K562 (cell line): Measurements from ENCODE around the gene EEF1AKMT1. TPM values are rescaled to one million over a fixed set of nuclear protein-coding genes. Genes with fewer than 3 reads are reported as not detected.
A peak's percentile ranks its signal among the peaks of the same experiment; 100 is the strongest.

Experiments
- ATAC-seq: fragments of 200-7000 bp; cut with Tn5 transposase; 3 replicates; pipeline ENCODE4 v1.9.1; 2020; ENCODE audit warnings: moderate library complexity
- BruUV-seq: library from RNA; stranded (reverse); fragments of 400-500 nt; replicated peaks from 2 replicates; lab custom pipeline; 2021; lab: Mats Ljungman, UMichigan
- CTCF ChIA-PET: fragments of 300-600 bp; formaldehyde crosslinking; extraction: SDS; loops from one replicate; lab custom pipeline; 2021; ENCODE audit warnings: low intra/inter-chr PET ratio; lab: Yijun Ruan, JAX
- POLR2A ChIA-PET: fragments of 300-600, 350-650 bp; sonication (Branson Sonifier 250); formaldehyde crosslinking; extraction: SDS; loops from one replicate; lab custom pipeline; 2021; ENCODE audit warnings: antibody characterized with exemption, inconsistent platforms; lab: Yijun Ruan, JAX
- DNase-seq, 4 experiments: peaks; one replicate each; pipeline versions ENCODE4 v3.0.0 to v3.0.0-alpha.2; 2011 to 2018; ENCODE audit warnings: low spot score in 3 of 4, mixed read lengths in 3 of 4; ENCODE audit errors: extremely low read depth in 1 of 4
- FAIRE-seq: peaks from 2 replicates; lab custom pipeline; 2011; peaks lifted over from hg19 to GRCh38; lab: Jason Lieb, UNC
- H2AFZ ChIP-seq: 2 replicates; pipeline ENCODE4 v1.6.0; 2011; ENCODE audit warnings: low read depth, low read length, control low read depth, inconsistent platforms
- H3K27ac ChIP-seq: fragments of 200-600 bp; 3 replicates; pipeline ENCODE4 v1.8.0; 2011; ENCODE audit warnings: low read depth, mild to moderate bottlenecking, control low read depth, inconsistent platforms, low read length, moderate library complexity, mixed read lengths; ENCODE audit errors: extremely low read depth
- H3K27me3 ChIP-seq, 2 experiments: fragments of 300-600 bp in 1 of 2; 2 replicates in 1 of 2; 3 replicates in 1 of 2; pipeline versions ENCODE4 v1.6.0 to v1.8.0; 2011; ENCODE audit warnings: inconsistent platforms in 2 of 2, low read length in 2 of 2, mild to moderate bottlenecking in 1 of 2, mixed read lengths in 1 of 2, moderate library complexity in 1 of 2; ENCODE audit not compliant: control insufficient read depth in 2 of 2, insufficient read depth in 2 of 2
- H3K36me3 ChIP-seq: fragments of 300-600 bp; 3 replicates; pipeline ENCODE4 v1.8.0; 2011; ENCODE audit warnings: mild to moderate bottlenecking, low read length, inconsistent platforms; ENCODE audit not compliant: control insufficient read depth, insufficient read depth
- H3K4me1 ChIP-seq, 2 experiments: fragments of 200-600 bp in 1 of 2; replicated peaks in 1 of 2; 2 replicates in 1 of 2; 3 replicates in 1 of 2; pipeline versions ENCODE4 v1.5.1 to v1.8.0; 2011; ENCODE audit warnings: inconsistent platforms in 2 of 2, low read length in 2 of 2, mild to moderate bottlenecking in 1 of 2, mixed read lengths in 1 of 2, moderate library complexity in 1 of 2; ENCODE audit not compliant: control insufficient read depth in 2 of 2, insufficient read depth in 2 of 2
- H3K4me2 ChIP-seq: 2 replicates; pipeline ENCODE4 v1.6.1; 2011; ENCODE audit warnings: low read length, control low read depth, inconsistent platforms, mixed read lengths; ENCODE audit not compliant: insufficient read depth
- H3K4me3 ChIP-seq: fragments of 200-600 bp; sonication (generic), shearing (Covaris generic); 2 replicates; pipeline ENCODE4 v1.5.1; 2016; ENCODE audit warnings: control low read depth, inconsistent platforms
- H3K79me2 ChIP-seq: fragments of 200-600 bp; 3 replicates; pipeline ENCODE4 v1.8.0; 2011; ENCODE audit warnings: low read length, inconsistent platforms; ENCODE audit not compliant: control insufficient read depth, insufficient read depth
- H3K9ac ChIP-seq, 2 experiments: 2 replicates each; pipeline versions ENCODE4 v1.6.0 to v1.6.1; 2011; ENCODE audit warnings: low read depth in 2 of 2, low read length in 2 of 2, control low read depth in 1 of 2, inconsistent platforms in 1 of 2, mild to moderate bottlenecking in 1 of 2, mixed read lengths in 1 of 2; ENCODE audit not compliant: insufficient read depth in 1 of 2
- H3K9me1 ChIP-seq: one replicate; pipeline ENCODE4 v1.6.0; 2011; ENCODE audit warnings: inconsistent platforms, mild to moderate bottlenecking, low read length, moderate library complexity; ENCODE audit not compliant: control insufficient read depth, insufficient read depth
- H3K9me3 ChIP-seq: replicated peaks from 2 replicates; pipeline ENCODE4 v1.5.1; 2011; ENCODE audit warnings: low read depth, low read length, inconsistent platforms; ENCODE audit not compliant: control insufficient read depth, insufficient read depth
- H4K20me1 ChIP-seq: replicated peaks from 2 replicates; pipeline ENCODE4 v1.6.1; 2011; ENCODE audit warnings: low read length, inconsistent platforms, mixed read lengths; ENCODE audit not compliant: control insufficient read depth, insufficient read depth
- FOXK1 ChIP-seq: sonication (generic); formaldehyde crosslinking; IDR thresholded peaks from 2 replicates; pipeline ENCODE4 v1.8.0; 2022; ENCODE audit warnings: missing genetic modification reagents, mild to moderate bottlenecking, borderline replicate concordance
- HNRNPK ChIP-seq: fragments of 200-400 bp; formaldehyde crosslinking; IDR thresholded peaks from one replicate; pipeline ENCODE4 v1.6.1; 2018; ENCODE audit warnings: mild to moderate bottlenecking, low read depth, low read length; ENCODE audit not compliant: poor library complexity, severe bottlenecking
- KDM1A ChIP-seq, 2 experiments: fragments of 450-650 bp; IDR thresholded peaks; 2 replicates each; pipeline ENCODE4 v1.6.1; 2016; ENCODE audit warnings: mild to moderate bottlenecking in 2 of 2
- KLF6 ChIP-seq: fragments of 250-450 bp; sonication (Bioruptor Pico); IDR thresholded peaks from 2 replicates; pipeline ENCODE4 v1.4.0; 2020; ENCODE audit warnings: mild to moderate bottlenecking, moderate library complexity, borderline replicate concordance
- MLX ChIP-seq, 2 experiments: fragments of 450-650 bp in 1 of 2; sonication (generic) in 1 of 2; formaldehyde crosslinking; conservative IDR thresholded peaks; 2 replicates each; pipeline versions ENCODE4 v1.4.0 to v1.8.1; 2020 to 2022; ENCODE audit warnings: mild to moderate bottlenecking in 1 of 2, missing genetic modification reagents in 1 of 2
- RBM15 ChIP-seq: fragments of 200-400 bp; formaldehyde crosslinking; IDR thresholded peaks from 2 replicates; pipeline ENCODE4 v1.6.1; 2018; ENCODE audit warnings: mild to moderate bottlenecking, low read length, moderate library complexity; ENCODE audit not compliant: insufficient read depth
- SMAD2 ChIP-seq: fragments of 150-350 bp; IDR thresholded peaks from 2 replicates; pipeline ENCODE4 v1.6.1; 2014; ENCODE audit warnings: low read depth, mild to moderate bottlenecking, low read length
- TAF1 ChIP-seq: IDR thresholded peaks from 2 replicates; pipeline ENCODE4 v1.6.1; 2011; ENCODE audit warnings: mild to moderate bottlenecking, low read length, moderate library complexity; ENCODE audit not compliant: insufficient read depth, control insufficient read depth, severe bottlenecking; ENCODE audit errors: extremely low read depth
- ZBED1 ChIP-seq: IDR thresholded peaks from 2 replicates; pipeline ENCODE4 v1.6.1; 2014
- ZNF23 ChIP-seq: fragments of 250-450 bp; sonication (Bioruptor Pico); IDR thresholded peaks from 2 replicates; pipeline ENCODE4 v1.4.0; 2020; ENCODE audit warnings: mild to moderate bottlenecking
- ZNF316 ChIP-seq: fragments of 450-650 bp; IDR thresholded peaks from 2 replicates; pipeline ENCODE4 v1.6.1; 2016
- WGBS: fragments of 100-300 bp; shearing (Covaris generic); methylation state at CpG from one replicate; pipeline ENCODE4 v1.1.6; 2016; ENCODE audit warnings: low coverage, mixed read lengths; ENCODE audit not compliant: insufficient coverage; ENCODE audit errors: missing lambda C conversion rate; 5-methylcytosine and 5-hydroxymethylcytosine counted together
- in situ Hi-C: fragments of 300-500 bp; cut with MboI; formaldehyde crosslinking; loops from 4 replicates; pipeline ENCODE4 v1.15.0; 2018; ENCODE audit warnings: inconsistent platforms, mixed read lengths
- intact Hi-C: fragments of 100-400 bp; cut with micrococcal nuclease; formaldehyde crosslinking; loops from 2 replicates; pipeline ENCODE4 v1.14.2; 2022
- polyA plus RNA-seq, 8 experiments: library from polyadenylated mRNA; depleted of rRNA in 4 of 8; stranded (reverse) in 5 of 8; unstranded in 3 of 8; fragments of >200 nt; fragmentation: Nextera tagmentation in 2 of 8; fragmentation: Illumina TruSeq in 1 of 8; extraction: Ambion mirVana in 2 of 8; extraction: Trizol in 1 of 8; gene quantifications; 2 replicates each; pipeline versions ENCODE4 v1.2.1 to v1.2.3, GENCODE V29; 2011 to 2014; ENCODE audit warnings: inconsistent platforms in 1 of 8, missing spikeins in 1 of 8
- total RNA-seq, 7 experiments: library from RNA; depleted of rRNA in 6 of 7; stranded (reverse); fragments of >200 nt in 6 of 7; fragmentation: Illumina TruSeq in 2 of 7; extraction: Trizol in 2 of 7; gene quantifications; 2 replicates each; pipeline versions ENCODE4 v1.2.1 to v1.2.3, GENCODE V29; 2011 to 2021; ENCODE audit warnings: low replicate concordance in 1 of 7
- TF ChIP-seq, protein P1 (sequence below): IDR thresholded peaks from 3 replicates; pipeline ENCODE4 v1.6.1; 2011; ENCODE audit warnings: borderline replicate concordance, mild to moderate bottlenecking, moderate library complexity; ENCODE audit not compliant: insufficient read length; ENCODE audit errors: extremely low read depth

The EEF1AKMT1 gene
- total and polyA plus RNA-seq, 9 of the 15 experiments (the other 6 are each of a cell fraction or from before 2014, with no cell fraction given): 5.3 to 36.3 (median 7.9) TPM

DNA sequence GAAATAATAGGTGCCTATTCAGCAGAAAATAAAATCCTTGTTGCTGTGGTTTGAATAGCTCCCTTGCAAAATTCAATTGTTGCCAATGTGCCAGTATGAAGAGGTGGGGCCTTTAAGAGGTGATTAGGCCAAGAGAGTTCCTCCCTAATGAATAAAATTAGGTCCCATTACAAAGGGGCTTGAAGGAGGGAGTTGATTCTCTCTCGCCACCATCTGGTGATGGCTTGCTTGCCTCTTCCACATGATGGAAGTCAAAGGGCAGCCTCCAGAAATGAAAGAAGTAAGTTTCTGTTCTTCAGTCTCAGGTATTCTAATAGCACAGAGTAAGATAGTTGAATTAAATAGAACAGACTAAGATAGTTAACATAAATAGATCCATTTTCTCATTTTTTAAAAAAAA is 3.0 kb upstream of the EEF1AKMT1 start:
- Histone ChIP-seq H3K9ac (no peak overlapping the region), H2AFZ (no peak overlapping the region), H4K20me1 (no peaks in the 10 kb centered on the region), H3K36me3 (peaks cover 16% of the 10 kb centered on the region; the same call in 1 of the 3 replicates), H3K4me3 (no peak overlapping the region), H3K4me1 (peaks cover 5 to 13% of the 10 kb centered on the region in 2 experiments; a peak in 3 of 5 replicates), H3K27me3 (no peaks in the 10 kb centered on the region), H3K27ac (no peak overlapping the region), H3K79me2 (peaks cover 17% of the 10 kb centered on the region), H3K9me1 (no peaks in the 10 kb centered on the region), H3K9me3 (no peaks in the 10 kb centered on the region), H3K4me2 (no peak overlapping the region)
- DNase-seq: no peak
- no peak for FAIRE-seq
- ChIA-PET POLR2A (no interaction called here), CTCF (no interaction called here)
- 89% methylated on average over 1 of the region's 1 CpG for WGBS
- intact Hi-C loops (no loop called here), in situ Hi-C loops (no loop called here)
- no TSS peak for BruUV-seq
- TF ChIP-seq ZNF316 (0 out of 2 replicates have a peak, but pooled peaks have one; percentile 9), ZBED1 (no peak)
- ATAC-seq: no peak

DNA sequence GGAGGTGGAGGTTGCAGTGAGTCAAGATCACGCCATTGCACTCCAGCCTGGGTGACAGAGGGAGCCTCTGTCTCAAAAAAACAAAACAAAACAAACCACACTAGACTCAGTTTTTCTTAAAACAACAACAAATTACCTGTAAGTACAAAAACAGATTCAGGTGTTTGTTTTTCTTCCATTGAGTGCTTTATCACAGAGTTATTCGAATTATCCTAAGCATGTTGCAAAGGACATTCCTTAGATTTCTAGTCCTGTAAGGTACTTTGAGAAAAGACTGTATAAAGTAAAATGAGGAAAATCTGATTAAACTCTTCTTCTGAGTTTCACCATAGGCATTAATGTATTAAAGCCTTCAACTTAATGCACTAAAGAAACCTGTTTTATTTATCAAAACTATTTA is 2.2 kb upstream of the EEF1AKMT1 start:
- no peak for TF ChIP-seq TAF1
- TF ChIP-seq, protein P1, sequence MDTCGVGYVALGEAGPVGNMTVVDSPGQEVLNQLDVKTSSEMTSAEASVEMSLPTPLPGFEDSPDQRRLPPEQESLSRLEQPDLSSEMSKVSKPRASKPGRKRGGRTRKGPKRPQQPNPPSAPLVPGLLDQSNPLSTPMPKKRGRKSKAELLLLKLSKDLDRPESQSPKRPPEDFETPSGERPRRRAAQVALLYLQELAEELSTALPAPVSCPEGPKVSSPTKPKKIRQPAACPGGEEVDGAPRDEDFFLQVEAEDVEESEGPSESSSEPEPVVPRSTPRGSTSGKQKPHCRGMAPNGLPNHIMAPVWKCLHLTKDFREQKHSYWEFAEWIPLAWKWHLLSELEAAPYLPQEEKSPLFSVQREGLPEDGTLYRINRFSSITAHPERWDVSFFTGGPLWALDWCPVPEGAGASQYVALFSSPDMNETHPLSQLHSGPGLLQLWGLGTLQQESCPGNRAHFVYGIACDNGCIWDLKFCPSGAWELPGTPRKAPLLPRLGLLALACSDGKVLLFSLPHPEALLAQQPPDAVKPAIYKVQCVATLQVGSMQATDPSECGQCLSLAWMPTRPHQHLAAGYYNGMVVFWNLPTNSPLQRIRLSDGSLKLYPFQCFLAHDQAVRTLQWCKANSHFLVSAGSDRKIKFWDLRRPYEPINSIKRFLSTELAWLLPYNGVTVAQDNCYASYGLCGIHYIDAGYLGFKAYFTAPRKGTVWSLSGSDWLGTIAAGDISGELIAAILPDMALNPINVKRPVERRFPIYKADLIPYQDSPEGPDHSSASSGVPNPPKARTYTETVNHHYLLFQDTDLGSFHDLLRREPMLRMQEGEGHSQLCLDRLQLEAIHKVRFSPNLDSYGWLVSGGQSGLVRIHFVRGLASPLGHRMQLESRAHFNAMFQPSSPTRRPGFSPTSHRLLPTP: no peak
- no peak for TF ChIP-seq KDM1A (IDR thresholded peaks at IDR 0.05)
- no peak for TF ChIP-seq ZNF23
- no peak for TF ChIP-seq RBM15
- no peak for TF ChIP-seq KLF6 (CRISPR knock-in tag)
- TF ChIP-seq MLX (CRISPR knock-in tag; conservative IDR thresholded peaks at IDR 0.05): no peak
- no peak for TF ChIP-seq FOXK1
- TF ChIP-seq HNRNPK: no peak
- no peak for TF ChIP-seq SMAD2
- TF ChIP-seq, all 486 proteins: peak for 0
- H3K79me2 ChIP-seq: peaks cover 21% of the 10 kb centered on the region
- no peak for ATAC-seq
- intact Hi-C loops (no loop called here), in situ Hi-C loops (no loop called here)
- no peak overlapping the region for H3K27ac ChIP-seq
- WGBS: 94% methylated on average over 2 of the region's 2 CpGs
- no peaks in the 10 kb centered on the region for H3K9me3 ChIP-seq
- FAIRE-seq: no peak
- ChIA-PET CTCF (no interaction called here), POLR2A (no interaction called here)
- no peaks in the 10 kb centered on the region for H3K9me1 ChIP-seq
- H2AFZ ChIP-seq: no peak overlapping the region
- H4K20me1 ChIP-seq: no peaks in the 10 kb centered on the region
- H3K27me3 ChIP-seq: no peaks in the 10 kb centered on the region
- DNase-seq: no peak
- no peak overlapping the region for H3K4me3 ChIP-seq
- BruUV-seq: no TSS peak
- H3K9ac ChIP-seq: no peak overlapping the region
- peaks cover 5 to 13% of the 10 kb centered on the region in 2 experiments; a peak in 3 of 5 replicates for H3K4me1 ChIP-seq
- H3K4me2 ChIP-seq: no peak overlapping the region
- H3K36me3 ChIP-seq: peaks cover 16% of the 10 kb centered on the region; the same call in 1 of the 3 replicates
